ENCODE results near the gene IQCF6.
"Not testable (repeated sequence)": the region's sequence is repeated elsewhere in the genome, so short reads cannot be mapped to it uniquely, and the experiment has no call there.

IQCF6 gene

DNA sequence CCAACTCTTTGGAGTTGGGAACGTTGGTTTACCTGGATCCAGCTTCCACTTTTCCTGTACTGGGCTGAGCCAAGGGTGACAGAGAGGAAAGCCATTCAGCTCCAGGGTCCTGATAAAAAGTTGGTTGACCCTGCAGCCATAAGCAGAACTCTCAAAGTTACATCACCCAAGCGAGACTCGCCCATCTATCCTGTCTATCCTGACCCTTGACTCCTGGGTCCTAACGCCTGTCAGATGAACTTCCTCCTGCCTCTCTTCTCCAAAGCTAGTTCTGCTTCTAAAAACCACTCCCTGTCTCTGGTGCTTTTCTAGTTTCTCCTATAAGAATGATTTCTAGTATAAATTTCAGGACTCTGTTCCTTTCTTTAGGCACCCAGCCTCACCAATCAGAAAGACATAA lies 36.1 kb downstream of the IQCF6 start:
- Mint-ChIP-seq H3K4me1 (ENCODE audit: low read depth) (peaks cover 13% of the 10 kb centered on the region), H3K27me3 (peaks cover 17% of the 10 kb centered on the region)
- H3K9me3 Mint-ChIP-seq; DNase-seq; H3K27ac Mint-ChIP-seq; H3K36me3 Mint-ChIP-seq (ENCODE audit: low read depth); H3K4me3 Mint-ChIP-seq: not testable (repeated sequence)

GRCh38 chr3:51742320-51742719 lies 36.7 kb downstream of the IQCF6 start:
- not testable (repeated sequence) for H3K4me1 Mint-ChIP-seq (ENCODE audit: low read depth); H3K27ac Mint-ChIP-seq; H3K36me3 Mint-ChIP-seq (ENCODE audit: low read depth); H3K9me3 Mint-ChIP-seq; H3K4me3 Mint-ChIP-seq; DNase-seq
- H3K27me3 Mint-ChIP-seq: peaks cover 24% of the 10 kb centered on the region

DNA sequence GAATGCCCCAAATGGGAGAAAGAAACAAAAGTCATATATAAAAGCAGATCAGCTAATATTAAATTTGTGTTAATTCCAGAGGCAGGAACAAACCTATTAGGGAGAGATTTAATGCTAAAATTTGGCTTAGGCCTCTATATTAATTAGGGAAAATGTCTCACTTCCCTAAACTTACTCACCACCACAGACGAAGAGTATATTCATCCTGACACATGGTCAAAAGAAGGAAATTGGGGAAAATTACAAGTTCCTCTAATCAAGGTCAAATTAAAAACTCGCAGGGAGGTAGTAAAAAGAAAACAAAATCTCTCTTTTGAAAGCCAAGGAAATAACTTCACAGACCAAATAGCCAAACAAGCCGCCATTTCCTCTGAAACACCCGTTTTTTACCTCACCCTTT lies 39.9 kb downstream of the IQCF6 start:
- Mint-ChIP-seq H3K27me3 (peaks cover 36% of the 10 kb centered on the region), H3K27ac (no peak overlapping the region)

DNA sequence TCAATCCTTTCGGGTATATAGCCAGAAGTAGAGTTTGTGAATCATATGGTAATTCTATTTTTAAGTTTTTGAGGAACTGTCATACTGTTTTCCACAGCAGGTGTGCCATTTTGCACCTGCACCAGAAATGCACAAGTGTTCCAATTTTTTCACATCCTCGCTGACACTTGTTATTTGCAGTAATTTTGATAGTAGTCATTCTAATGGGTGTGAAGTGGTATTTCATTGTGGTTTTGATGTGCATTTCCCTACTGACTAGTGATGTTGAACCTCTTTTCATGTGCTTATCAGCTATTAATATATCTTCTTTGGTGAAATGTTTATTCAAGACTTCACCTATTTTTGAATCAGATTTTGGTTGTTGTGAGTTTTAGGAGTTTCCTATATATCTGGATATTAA lies 43.1 kb downstream of the IQCF6 start:
- H3K27ac Mint-ChIP-seq: no peak overlapping the region
- no peak overlapping the region for H3K4me3 Mint-ChIP-seq
- no peaks in the 10 kb centered on the region for H3K9me3 Mint-ChIP-seq
- H3K36me3 Mint-ChIP-seq (ENCODE audit: low read depth): no peaks in the 10 kb centered on the region
- H3K4me1 Mint-ChIP-seq (ENCODE audit: low read depth): peaks cover 27% of the 10 kb centered on the region
- H3K27me3 Mint-ChIP-seq: peaks cover 36% of the 10 kb centered on the region
- DNase-seq: no peak

More for the DNA sequence above, 39.9 kb downstream of the IQCF6 start:
- Mint-ChIP-seq H3K4me1 (ENCODE audit: low read depth) (peaks cover 24% of the 10 kb centered on the region), H3K36me3 (ENCODE audit: low read depth) (no peaks in the 10 kb centered on the region), H3K4me3 (no peak overlapping the region), H3K9me3 (no peaks in the 10 kb centered on the region)
- no peak for DNase-seq

DNA sequence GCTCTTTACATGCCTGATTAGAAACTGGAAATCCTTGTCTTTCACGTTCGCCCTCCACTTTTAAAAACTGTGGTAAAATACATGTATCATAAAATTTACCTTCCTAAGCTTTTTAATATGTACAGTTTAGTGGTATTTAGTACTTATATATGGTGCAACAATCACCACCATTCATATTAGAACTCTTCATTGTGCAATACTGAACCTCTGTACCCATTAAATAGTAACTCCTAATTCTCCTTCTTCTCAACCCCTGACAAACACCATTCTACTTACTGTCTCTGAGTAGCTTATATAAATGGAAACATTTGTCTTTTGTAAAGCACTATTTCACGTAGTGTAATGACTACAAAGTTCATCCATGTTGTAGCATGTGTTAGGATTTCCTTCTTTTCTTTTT lies 44.0 kb downstream of the IQCF6 start:
- Mint-ChIP-seq H3K4me1 (ENCODE audit: low read depth) (peaks cover 30% of the 10 kb centered on the region), H3K9me3 (no peaks in the 10 kb centered on the region), H3K27me3 (peaks cover 32% of the 10 kb centered on the region), H3K36me3 (ENCODE audit: low read depth) (no peaks in the 10 kb centered on the region), H3K4me3 (no peak overlapping the region), H3K27ac (peak overlapping the region; percentile 20)
- no peak for DNase-seq

- no peak for DNase-seq
- Mint-ChIP-seq H3K27ac (peak overlapping the region; percentile 9), H3K27me3 (peaks cover 30% of the 10 kb centered on the region), H3K36me3 (ENCODE audit: low read depth) (no peaks in the 10 kb centered on the region), H3K4me3 (peak overlapping the region; percentile 18), H3K4me1 (ENCODE audit: low read depth) (peaks cover 35% of the 10 kb centered on the region), H3K9me3 (no peaks in the 10 kb centered on the region)
Measured at GRCh38 chr3:51734572-51734907, 44.5 kb downstream of the IQCF6 start.

DNA sequence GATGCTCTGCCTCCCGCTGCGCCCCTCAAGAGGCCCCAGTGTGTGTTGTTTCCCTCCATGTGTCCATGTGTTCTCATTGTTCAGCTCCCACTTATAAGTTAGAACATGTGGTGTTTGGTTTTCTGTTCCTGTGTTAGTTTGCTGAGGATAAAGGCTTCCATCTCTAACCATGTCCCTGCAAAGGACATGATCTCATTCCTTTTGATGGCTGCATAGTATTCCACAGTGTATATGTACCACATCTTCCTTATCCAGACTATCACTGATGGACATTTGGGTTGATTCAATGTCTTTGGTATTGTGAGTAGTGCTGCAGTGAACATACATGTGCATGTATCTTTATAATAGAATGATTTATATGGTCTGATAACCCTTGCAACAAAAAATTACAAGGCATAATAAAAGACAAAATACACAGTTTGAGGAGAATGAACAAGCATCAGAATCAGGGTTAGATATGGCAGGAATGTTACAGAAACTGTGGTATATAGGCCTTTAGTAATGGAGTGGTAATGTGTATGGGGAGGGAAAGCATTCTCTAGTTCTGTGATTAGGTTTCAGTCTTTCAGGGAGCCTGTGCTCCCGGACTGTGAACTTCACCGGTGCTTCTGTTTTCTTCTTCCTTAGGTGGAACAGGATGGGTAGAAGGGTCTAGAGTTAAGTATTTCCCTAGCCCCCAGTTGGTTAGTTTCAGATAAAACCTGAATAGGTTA lies 45.0 kb downstream of the IQCF6 start:
- H3K4me1 Mint-ChIP-seq (ENCODE audit: low read depth): peaks cover 39% of the 10 kb centered on the region
- H3K27me3 Mint-ChIP-seq: peaks cover 26% of the 10 kb centered on the region
- H3K36me3 Mint-ChIP-seq (ENCODE audit: low read depth): no peaks in the 10 kb centered on the region
- DNase-seq: no peak
- H3K27ac Mint-ChIP-seq: peak overlapping the region; percentile 9
- no peaks in the 10 kb centered on the region for H3K9me3 Mint-ChIP-seq
- peak overlapping the region; percentile 2 for H3K4me3 Mint-ChIP-seq

DNA sequence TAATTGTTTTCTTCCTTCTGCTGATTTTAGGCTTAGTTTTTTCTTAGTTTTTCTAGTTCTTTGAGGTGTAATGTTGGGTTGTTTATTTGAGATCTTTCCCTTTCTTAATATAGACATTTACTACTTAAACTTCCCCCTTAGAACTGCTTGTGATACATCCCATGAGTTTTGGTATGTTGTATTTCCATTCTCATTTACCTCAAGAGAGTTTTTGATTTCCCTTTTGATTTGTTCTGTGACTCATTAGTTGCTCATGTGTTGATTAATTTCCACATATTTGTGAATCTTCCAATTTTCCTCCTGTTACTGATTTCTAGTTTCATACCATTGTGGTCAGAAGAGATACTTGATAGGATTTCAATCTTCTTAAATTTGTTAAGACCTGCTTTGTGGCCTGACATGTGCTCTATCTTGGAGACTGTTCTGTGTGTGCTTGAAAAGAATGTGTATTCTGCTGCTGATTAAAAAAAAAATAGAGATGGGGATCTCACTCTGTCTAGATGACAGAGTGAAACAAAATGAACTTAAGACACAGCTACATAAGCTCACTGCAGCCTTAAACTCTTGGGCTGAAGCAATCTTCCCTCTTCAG lies 49.9 kb downstream of the IQCF6 start:
- peaks cover 35% of the 10 kb centered on the region for H3K4me1 Mint-ChIP-seq (ENCODE audit: low read depth)
- no peaks in the 10 kb centered on the region for H3K9me3 Mint-ChIP-seq
- DNase-seq: no peak
- H3K36me3 Mint-ChIP-seq (ENCODE audit: low read depth): no peaks in the 10 kb centered on the region
- H3K27me3 Mint-ChIP-seq: no peaks in the 10 kb centered on the region
- H3K4me3 Mint-ChIP-seq: no peak overlapping the region
- peak overlapping the region; percentile 76 for H3K27ac Mint-ChIP-seq
